ENCODE results near the gene IMPA2.

The IMPA2 gene

GRCh38 chr18:11946756-11947155 is 34.6 kb upstream of the IMPA2 start:
- Histone ChIP-seq H3K27ac (ENCODE audit: low read length) (no peak overlapping the region), H3K9me3 (ENCODE audit: insufficient read depth, low read length) (no peaks in the 10 kb centered on the region), H3K4me1 (ENCODE audit: low read length) (no peaks in the 10 kb centered on the region), H3K4me2 (ENCODE audit: low read length) (no peak overlapping the region), H3K9ac (ENCODE audit: low read length) (no peak overlapping the region), H3K36me3 (replicated peaks; ENCODE audit: low read depth, low read length) (no peaks in the 10 kb centered on the region), H4K20me1 (ENCODE audit: insufficient read depth, low read length) (no peaks in the 10 kb centered on the region), H3K79me2 (ENCODE audit: low read length) (no peaks in the 10 kb centered on the region), H3K4me3 (ENCODE audit: low read length) (no peak overlapping the region), H2AFZ (ENCODE audit: low read depth, low read length) (0 out of 2 replicates have a peak overlapping the region, but pooled peaks have one; percentile 41), H3K27me3 (ENCODE audit: low read depth, low read length) (peaks cover 3% of the 10 kb centered on the region; the same call in 1 of the 2 replicates)
- TF ChIP-seq, protein P1, sequence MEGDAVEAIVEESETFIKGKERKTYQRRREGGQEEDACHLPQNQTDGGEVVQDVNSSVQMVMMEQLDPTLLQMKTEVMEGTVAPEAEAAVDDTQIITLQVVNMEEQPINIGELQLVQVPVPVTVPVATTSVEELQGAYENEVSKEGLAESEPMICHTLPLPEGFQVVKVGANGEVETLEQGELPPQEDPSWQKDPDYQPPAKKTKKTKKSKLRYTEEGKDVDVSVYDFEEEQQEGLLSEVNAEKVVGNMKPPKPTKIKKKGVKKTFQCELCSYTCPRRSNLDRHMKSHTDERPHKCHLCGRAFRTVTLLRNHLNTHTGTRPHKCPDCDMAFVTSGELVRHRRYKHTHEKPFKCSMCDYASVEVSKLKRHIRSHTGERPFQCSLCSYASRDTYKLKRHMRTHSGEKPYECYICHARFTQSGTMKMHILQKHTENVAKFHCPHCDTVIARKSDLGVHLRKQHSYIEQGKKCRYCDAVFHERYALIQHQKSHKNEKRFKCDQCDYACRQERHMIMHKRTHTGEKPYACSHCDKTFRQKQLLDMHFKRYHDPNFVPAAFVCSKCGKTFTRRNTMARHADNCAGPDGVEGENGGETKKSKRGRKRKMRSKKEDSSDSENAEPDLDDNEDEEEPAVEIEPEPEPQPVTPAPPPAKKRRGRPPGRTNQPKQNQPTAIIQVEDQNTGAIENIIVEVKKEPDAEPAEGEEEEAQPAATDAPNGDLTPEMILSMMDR (IDR thresholded peaks at IDR 0.05; ENCODE audit: low read depth, low read length): no peak
- no peak for TF ChIP-seq EZH2phosphoT487 (IDR thresholded peaks at IDR 0.05; ENCODE audit: low read depth)

- H3K36me3 ChIP-seq (replicated peaks; ENCODE audit: low read depth, low read length): no peaks in the 10 kb centered on the region
- no peak for TF ChIP-seq EZH2phosphoT487 (IDR thresholded peaks at IDR 0.05; ENCODE audit: low read depth)
- TF ChIP-seq, protein P1 (IDR thresholded peaks at IDR 0.05; ENCODE audit: low read depth, low read length): no peak
- no peaks in the 10 kb centered on the region for H3K79me2 ChIP-seq (ENCODE audit: low read length)
- H3K9me3 ChIP-seq (ENCODE audit: insufficient read depth, low read length): no peaks in the 10 kb centered on the region
- H3K9ac ChIP-seq (ENCODE audit: low read length): no peak overlapping the region
- 0 out of 2 replicates have a peak overlapping the region, but pooled peaks have one; percentile 41 for H2AFZ ChIP-seq (ENCODE audit: low read depth, low read length)
- no peak overlapping the region for H3K27ac ChIP-seq (ENCODE audit: low read length)
- no peak overlapping the region for H3K4me2 ChIP-seq (ENCODE audit: low read length)
- peaks cover 3% of the 10 kb centered on the region; the same call in 1 of the 2 replicates for H3K27me3 ChIP-seq (ENCODE audit: low read depth, low read length)
- no peak overlapping the region for H3K4me3 ChIP-seq (ENCODE audit: low read length)
- no peaks in the 10 kb centered on the region for H4K20me1 ChIP-seq (ENCODE audit: insufficient read depth, low read length)
- no peaks in the 10 kb centered on the region for H3K4me1 ChIP-seq (ENCODE audit: low read length)
These were observed 33.8 kb upstream of the IMPA2 start for GRCh38 chr18:11947214-11948191.

GRCh38 chr18:11948852-11949523 is 32.3 kb upstream of the IMPA2 start:
- no peaks in the 10 kb centered on the region for H4K20me1 ChIP-seq (ENCODE audit: insufficient read depth, low read length)
- no peaks in the 10 kb centered on the region for H3K79me2 ChIP-seq (ENCODE audit: low read length)
- no peaks in the 10 kb centered on the region for H3K36me3 ChIP-seq (replicated peaks; ENCODE audit: low read depth, low read length)
- H3K4me1 ChIP-seq (ENCODE audit: low read length): no peaks in the 10 kb centered on the region
- no peak overlapping the region for H3K4me2 ChIP-seq (ENCODE audit: low read length)
- H3K27ac ChIP-seq (ENCODE audit: low read length): no peak overlapping the region
- no peak overlapping the region for H3K9ac ChIP-seq (ENCODE audit: low read length)
- H3K9me3 ChIP-seq (ENCODE audit: insufficient read depth, low read length): no peaks in the 10 kb centered on the region
- no peak overlapping the region for H3K4me3 ChIP-seq (ENCODE audit: low read length)
- no peak for TF ChIP-seq EZH2phosphoT487 (IDR thresholded peaks at IDR 0.05; ENCODE audit: low read depth)
- TF ChIP-seq, protein P1 (IDR thresholded peaks at IDR 0.05; ENCODE audit: low read depth, low read length): no peak
- H3K27me3 ChIP-seq (ENCODE audit: low read depth, low read length): peaks cover 3% of the 10 kb centered on the region; the same call in 1 of the 2 replicates
- H2AFZ ChIP-seq (ENCODE audit: low read depth, low read length): no peak overlapping the region

GRCh38 chr18:11950824-11951223 is 30.5 kb upstream of the IMPA2 start:
- Histone ChIP-seq H3K27me3 (ENCODE audit: low read depth, low read length) (no peaks in the 10 kb centered on the region), H4K20me1 (ENCODE audit: insufficient read depth, low read length) (no peaks in the 10 kb centered on the region), H3K4me2 (ENCODE audit: low read length) (no peak overlapping the region), H3K79me2 (ENCODE audit: low read length) (no peaks in the 10 kb centered on the region), H3K9ac (ENCODE audit: low read length) (no peak overlapping the region), H3K4me1 (ENCODE audit: low read length) (no peaks in the 10 kb centered on the region), H3K4me3 (ENCODE audit: low read length) (no peak overlapping the region), H3K36me3 (replicated peaks; ENCODE audit: low read depth, low read length) (no peaks in the 10 kb centered on the region), H3K9me3 (ENCODE audit: insufficient read depth, low read length) (no peaks in the 10 kb centered on the region), H2AFZ (ENCODE audit: low read depth, low read length) (no peak overlapping the region), H3K27ac (ENCODE audit: low read length) (no peak overlapping the region)
- TF ChIP-seq EZH2phosphoT487 (IDR thresholded peaks at IDR 0.05; ENCODE audit: low read depth): no peak
- TF ChIP-seq, protein P1 (IDR thresholded peaks at IDR 0.05; ENCODE audit: low read depth, low read length): no peak

Data from OCI-LY3 (cell line).